Measurements from ENCODE around the gene MTHFD1L.
A peak's percentile ranks its signal among the peaks of the same experiment; 100 is the strongest.

Gene MTHFD1L

GRCh38 chr6:151041686-151042085 is 176.2 kb downstream of the MTHFD1L start:
- DNase-seq (ENCODE audit: low read depth), result no peak

- peak; percentile 82 for DNase-seq (ENCODE audit: low read depth)
These were observed 177.4 kb downstream of the MTHFD1L start for GRCh38 chr6:151042911-151043330.

- DNase-seq (ENCODE audit: low read depth), result no peak
These were observed 178.4 kb downstream of the MTHFD1L start for GRCh38 chr6:151043944-151044343.

GRCh38 chr6:151044465-151045441 is 179.3 kb downstream of the MTHFD1L start:
- peak; percentile 94 for DNase-seq (ENCODE audit: low read depth)

- peak; percentile 74 for DNase-seq (ENCODE audit: low read depth)
These were observed 180.2 kb downstream of the MTHFD1L start for GRCh38 chr6:151045511-151046222.

- no peak for DNase-seq (ENCODE audit: low read depth)
These were observed 185.7 kb downstream of the MTHFD1L start for GRCh38 chr6:151051164-151051563.

GRCh38 chr6:151052021-151052646 is 186.6 kb downstream of the MTHFD1L start:
- DNase-seq (ENCODE audit: low read depth), result no peak

GRCh38 chr6:151054306-151054705 is 188.8 kb downstream of the MTHFD1L start:
- DNase-seq (ENCODE audit: low read depth), result peak; percentile 85

GRCh38 chr6:151056230-151056907 is 190.9 kb downstream of the MTHFD1L start:
- no peak for DNase-seq (ENCODE audit: low read depth)

GRCh38 chr6:151057061-151057460 is 191.6 kb downstream of the MTHFD1L start:
- no peak for DNase-seq (ENCODE audit: low read depth)

- peak; percentile 40 for DNase-seq (ENCODE audit: low read depth)
These were observed 192.7 kb downstream of the MTHFD1L start for GRCh38 chr6:151058021-151058733.

- DNase-seq (ENCODE audit: low read depth), result peak; percentile 71
These were observed 194.2 kb downstream of the MTHFD1L start for GRCh38 chr6:151059612-151060095.

- DNase-seq (ENCODE audit: low read depth), result peak; percentile 98
These were observed 194.7 kb downstream of the MTHFD1L start for GRCh38 chr6:151060096-151060765.

GRCh38 chr6:151060766-151061531 is 195.4 kb downstream of the MTHFD1L start:
- DNase-seq (ENCODE audit: low read depth), result peak; percentile 52

GRCh38 chr6:151063352-151063751 is 197.8 kb downstream of the MTHFD1L start:
- DNase-seq (ENCODE audit: low read depth), result peak; percentile 79

- DNase-seq (ENCODE audit: low read depth), result no peak
These were observed 198.5 kb downstream of the MTHFD1L start for GRCh38 chr6:151063842-151064647.

- no peak for DNase-seq (ENCODE audit: low read depth)
These were observed 199.7 kb downstream of the MTHFD1L start for GRCh38 chr6:151065027-151065815.

Measured in iris pigment epithelial cell (primary cell).